Measurements from ENCODE around the gene TECR.
"Not testable (repeated sequence)": the region's sequence is repeated elsewhere in the genome, so short reads cannot be mapped to it uniquely, and the experiment has no call there.

TECR gene

DNA sequence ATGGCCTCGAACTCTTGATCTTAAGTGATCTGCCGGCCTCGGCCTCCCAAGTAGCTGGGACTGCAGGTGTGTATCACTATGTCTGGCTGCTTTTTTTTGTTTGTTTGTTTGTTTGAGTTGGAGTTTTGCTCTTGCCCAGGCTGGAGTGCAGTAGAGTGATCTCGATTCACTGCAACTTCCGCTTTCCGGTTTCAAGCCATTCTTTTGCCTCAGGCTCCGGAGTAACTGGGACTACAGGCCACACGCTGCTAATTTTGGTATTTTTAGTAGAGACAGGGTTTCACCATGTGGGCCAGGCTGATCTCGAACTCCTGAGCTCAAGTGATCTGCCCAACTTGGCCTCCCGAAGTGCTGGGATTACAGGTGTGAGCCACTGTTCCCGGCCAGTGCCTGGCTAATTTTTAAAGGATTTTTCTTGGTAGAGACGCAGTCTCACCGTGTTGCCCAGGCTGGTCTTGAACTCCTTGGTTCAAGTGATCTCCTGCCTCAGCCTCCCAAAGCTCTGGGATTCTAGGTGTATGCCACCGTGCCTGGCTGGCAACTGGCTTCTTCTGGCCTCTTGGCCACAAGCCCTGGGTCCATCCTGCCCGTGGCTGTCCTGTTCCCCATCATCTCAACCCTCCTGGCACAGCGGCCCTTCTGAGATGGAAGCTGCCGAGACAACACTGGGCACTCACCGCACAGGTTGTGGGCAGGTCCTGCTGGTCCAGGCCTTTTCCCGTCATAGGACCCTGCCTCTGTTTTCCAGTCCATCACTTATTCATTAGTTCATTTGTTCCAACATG is 11.5 kb downstream of the TECR start:
- DNase-seq = no peak

DNA sequence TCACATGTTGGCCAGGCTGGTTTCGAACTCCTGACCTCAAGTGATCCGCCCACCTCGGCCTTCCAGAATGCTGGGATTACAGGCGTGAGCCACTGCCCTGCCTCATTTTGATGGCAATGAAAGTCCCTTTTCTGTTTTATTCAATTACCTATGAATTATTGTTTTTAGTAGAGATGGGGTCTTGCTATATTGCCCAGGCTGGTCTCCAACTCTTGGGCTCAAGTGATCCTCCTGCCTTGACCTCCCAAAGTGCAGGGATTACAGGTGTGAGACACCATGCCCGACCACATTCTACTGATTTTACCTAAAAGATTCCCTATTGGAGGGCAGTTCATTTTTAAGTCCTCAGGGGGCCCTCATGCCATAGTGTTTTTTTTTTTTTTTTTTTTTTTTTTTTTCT is 12.6 kb downstream of the TECR start:
- DNase-seq = not testable (repeated sequence)

DNA sequence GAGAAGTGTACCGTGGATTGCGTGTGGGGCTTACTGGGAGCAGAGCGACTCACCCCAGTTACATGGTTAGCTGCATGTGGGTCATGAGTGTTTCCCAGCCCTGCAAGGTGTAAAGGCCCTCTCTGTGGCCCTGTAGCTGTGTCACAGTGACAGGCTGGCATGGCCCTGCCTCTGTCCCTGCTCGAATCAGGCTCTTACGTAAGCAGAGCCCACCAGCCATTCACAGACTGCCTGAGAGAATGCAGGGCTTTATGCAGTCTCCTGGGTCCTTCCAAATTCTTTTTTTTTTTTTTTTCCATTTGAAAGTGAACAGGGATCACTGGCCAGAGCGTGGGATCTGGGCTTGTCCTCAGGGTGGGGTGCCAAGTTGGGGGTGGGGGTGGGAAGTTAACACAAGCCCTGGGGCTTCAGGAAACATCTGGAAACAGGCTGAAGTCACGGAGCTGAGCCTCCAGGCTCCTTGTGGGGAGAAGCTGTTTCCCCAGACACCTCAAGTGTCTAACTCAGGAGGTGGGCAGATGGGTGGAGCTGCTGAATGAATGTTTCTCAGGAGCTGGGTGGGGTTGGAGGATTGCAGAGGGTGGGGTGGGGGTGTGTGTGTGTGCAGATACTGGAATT is 13.4 kb downstream of the TECR start:
- DNase-seq = no peak

DNA sequence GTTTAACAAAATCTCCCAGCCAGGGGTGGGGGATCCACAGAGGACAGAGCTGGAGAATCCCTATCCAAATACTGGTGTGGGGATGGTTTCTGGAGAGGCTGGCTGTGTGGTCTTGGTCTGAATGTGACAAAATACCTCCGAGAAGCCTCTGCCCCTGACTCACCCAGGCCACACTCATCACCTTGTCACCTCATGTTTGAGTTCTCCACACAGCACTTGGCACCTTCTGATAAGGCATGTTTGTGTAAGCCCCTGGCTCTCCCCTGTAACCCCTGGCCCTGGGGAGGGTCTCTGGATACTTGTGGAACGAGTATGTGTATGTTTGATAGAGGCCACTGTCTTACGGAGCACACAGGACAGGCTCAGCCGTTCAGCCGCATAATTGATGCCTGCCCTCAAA is 14.7 kb downstream of the TECR start:
- DNase-seq = no peak

DNA sequence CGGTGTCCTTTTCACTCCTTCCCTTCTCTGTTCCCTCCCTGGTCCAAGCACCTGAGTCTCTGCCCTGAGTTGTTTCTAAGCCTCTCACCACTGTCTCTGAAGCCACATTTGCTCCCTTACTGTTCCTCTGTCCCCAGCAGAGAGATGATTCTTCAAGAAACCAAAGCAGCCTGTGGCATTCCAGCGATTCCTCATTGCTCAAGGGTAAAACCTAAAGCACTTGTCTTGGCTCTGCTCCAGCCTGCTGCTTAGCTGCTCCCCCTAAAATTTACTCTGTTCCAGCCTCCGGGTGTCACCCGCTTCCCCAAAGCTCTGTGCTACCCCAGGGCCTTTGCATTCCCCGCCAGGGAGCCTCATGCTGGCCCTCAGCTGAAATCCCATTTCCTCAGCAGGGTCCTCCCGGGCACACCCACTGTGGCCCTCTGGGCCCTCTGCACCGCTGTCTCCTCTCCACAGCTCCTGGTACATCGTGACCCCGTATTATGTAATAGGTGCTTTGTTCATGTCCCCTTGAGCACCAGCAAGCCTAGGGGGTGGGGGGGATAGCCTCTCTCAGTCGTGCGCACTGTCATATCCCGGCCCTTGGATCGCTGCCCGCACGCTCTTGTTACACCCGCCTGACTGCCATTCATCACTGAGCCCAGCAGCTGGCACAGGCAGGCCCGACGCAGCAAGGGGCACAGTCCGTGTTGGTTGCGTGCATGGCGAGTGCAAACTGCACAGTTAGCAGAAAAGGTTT is 15.8 kb downstream of the TECR start:
- peak; percentile 78 for DNase-seq

DNA sequence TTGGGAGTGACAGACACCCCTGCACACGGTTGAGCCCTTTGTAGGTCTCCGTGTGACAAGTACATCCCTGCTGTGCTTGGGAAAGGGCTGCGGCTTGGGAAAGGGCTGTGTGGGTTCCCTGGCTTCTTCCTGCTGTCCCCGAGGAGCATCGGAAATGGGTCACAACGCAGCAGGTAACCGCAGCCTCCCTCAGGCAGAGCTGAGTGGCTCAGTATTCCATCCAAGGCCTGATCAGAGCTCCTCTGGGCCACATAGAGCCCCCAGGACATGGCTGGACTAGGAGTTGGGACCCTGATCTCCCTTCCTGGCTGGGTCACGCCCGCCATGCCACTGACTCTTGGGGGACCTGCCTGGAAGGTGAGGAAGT is 16.3 kb downstream of the TECR start:
- no peak for DNase-seq

DNA sequence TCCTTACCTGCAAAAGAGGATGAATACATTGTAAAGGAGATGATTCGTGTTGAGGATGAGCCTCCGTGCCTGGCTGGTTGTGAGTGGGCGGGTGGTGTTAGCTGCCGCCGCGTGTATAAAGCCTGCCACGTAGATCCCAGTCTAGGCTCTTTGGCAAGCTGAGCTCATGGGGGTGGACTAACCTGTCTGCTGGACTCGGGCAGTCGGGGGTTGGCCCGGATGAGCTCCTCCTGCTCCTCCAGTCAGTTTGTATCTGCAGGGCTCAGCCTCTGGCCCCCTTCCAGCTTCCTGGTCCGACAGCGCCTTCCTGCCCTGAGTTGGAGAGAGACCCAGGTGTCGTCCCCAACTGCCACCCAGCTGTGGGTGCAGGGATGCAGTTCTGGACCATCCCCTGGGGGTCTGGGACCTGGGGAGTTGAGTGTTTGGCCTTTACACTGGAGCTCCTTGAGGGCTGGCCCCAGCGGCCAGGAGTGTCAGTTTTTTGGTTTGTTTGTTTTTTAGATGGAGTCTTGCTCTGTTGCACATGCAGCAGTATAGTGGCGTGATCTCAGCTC is 20.9 kb downstream of the TECR start:
- DNase-seq = no peak

DNA sequence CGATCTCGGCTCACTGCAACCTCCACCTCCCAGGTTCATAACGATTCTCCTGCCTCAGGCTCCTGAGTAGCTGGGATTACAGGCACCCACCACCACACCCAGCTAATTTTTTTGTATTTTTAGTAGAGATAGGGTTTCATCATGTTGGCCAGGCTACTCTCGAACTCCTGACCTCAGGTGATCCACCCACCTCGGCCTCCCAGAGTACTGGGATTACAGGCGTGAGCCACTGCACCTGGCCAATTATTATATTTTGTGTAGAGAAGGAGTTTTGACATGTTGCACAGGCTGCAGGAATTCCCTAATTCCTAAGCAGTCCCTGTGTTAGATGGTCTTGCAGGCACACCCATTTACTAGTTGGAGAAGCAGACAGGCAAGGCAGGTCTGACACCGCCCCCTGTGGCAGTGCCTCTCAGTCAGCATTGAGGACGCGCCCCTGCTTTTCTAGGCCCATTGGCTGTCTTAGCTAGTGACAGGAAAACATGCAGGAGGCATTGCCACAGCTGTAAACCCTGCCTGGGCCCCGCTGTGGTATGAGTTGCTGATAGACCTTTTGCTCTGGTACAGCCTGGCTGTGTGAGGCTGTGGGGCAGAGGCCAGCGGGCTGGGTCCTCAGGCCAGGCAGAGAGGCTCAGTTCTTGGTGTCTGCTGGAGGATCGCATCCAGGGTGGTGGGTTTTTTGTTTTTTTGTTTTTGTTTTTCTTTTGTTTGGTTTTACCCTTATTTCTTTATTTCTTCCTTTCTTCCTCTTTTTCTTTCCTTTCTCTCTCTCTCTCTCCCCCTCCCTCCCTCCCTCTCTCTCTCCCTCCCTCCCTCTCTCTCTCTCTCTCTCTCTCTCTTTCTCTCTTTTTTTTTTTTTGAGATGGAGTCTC is 22.0 kb downstream of the TECR start:
- not testable (repeated sequence) for DNase-seq

DNA sequence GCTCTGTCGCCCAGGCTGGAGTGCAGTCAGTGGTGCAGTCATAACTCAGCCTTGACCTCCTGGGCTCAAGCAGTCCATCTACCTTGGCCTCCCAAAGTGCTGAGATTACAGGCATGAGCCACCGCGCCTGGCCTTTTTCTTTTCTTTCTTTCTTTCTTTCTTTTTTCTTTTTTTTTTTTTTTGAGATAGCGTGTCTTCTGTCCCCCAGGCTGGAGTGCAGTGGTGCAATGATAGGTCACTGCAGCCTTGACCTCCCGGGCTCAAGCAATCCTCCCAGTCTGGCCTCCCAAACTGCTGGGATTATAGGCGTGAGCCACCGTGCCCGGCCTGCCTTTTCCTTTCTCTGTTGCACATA is 22.6 kb downstream of the TECR start:
- not testable (repeated sequence) for DNase-seq

DNA sequence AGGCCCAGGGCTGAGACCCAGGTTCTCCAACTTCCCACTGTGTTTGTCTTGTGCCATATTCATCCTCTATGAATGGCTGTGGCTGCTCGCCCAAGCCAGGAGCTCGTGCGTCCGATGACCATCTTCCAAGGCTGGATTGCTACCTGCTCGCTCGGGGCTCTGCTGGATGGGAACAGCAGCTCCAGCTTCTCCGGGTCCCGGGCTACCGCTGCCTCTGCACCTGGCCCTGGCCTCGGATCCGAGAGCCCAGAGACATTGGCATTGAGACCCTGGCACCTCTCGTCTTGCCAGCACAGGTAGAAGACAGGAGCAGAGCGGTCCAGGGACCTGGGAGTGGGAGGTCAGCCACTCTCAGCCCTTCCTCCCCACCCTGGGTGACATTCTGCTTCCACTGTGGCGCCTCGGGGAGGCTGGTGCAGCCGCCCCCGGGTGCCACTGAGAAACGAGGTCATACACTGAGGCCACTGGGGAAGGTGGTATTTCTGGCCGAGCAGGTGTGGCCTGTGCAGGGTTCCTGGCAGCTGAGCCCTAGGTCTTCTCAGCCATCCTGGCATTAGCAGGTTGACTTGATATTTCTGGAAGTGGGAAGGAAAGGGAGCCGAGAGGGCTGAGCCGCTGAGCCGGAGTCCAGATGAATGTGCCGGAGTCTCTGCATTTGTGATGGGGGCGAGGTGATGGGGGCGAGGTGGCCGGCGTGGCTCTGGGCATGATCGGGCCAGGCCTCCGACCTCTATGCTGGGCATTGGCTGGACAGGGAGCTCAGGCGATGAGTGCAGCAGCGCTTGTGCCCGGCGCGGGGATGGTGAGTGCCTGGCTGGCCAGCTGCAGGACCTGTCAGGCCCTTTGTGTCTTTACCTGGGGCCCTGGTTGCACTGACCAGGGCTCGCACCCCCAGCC is 23.9 kb downstream of the TECR start:
- no peak for DNase-seq

DNA sequence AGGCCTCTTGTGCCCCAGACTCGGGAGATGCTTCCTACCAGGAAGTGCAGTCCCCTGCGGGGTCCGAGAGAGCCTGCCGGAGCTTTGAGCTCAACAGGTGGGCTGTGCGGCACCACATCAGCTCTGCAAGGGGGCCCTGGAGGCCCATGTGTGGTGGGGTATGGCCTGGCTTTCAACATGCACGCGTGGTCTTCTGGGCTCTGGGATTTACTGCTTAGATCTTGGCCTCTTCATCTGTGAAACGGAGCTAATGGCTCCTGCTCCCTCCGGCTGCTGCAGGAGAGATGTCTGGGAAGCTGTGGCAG is 24.5 kb downstream of the TECR start:
- no peak for DNase-seq

DNA sequence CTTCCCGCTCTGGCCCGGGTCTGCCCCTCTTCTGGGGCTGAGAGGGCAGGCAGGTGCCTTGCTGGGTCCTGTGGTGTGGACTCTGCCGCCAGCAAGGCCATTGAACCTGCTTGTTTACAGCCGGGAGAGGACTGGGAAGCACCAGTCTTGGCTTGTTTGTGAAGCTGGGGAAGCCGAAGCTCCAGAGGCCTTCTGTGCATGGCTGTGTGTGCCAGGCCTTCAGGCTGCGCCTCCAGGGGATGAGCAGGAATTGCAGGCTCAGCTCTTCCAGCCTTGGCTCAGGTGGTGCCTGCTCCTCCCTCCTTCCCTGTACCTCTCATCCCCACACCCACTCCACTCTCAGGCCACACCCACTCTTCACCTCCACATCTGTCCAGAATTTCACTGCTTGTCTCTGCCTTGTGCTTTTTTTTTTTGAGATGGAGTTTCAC is 25.0 kb downstream of the TECR start:
- no peak for DNase-seq

DNA sequence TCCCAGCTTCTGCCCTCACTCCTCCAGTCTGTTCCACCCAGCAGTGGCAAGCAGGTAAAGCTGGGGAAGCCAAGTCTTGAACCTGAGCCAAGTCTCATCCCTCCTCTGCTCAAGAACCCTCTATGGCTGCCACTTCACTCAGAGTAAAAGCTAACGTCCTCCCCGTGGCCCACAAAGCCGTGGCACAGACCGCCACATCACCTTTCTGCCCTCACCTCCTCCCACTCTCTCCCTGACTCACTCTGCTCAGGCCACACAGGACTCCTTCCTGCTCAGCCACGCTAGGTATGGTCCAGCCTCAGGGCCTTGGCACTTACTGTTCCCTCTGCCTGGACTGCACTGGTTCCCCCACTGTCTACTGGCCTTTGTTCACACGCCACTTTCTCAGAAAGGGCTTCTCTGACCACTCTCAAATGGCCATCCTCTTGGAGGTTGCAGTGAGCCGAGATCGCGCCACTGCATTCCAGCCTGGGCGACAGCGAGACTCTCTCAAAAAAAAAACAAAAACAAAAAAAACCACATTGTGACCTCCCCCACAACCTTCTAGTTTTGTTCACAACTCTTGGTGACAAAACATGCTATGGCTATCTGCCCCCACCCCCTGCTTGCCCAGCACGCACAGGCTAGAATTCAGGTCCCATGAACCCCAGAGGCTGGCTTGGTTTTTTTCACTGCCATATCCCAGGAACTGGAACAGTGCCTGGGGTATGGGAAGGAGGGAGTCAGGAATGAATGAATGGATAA is 26.7 kb downstream of the TECR start:
- no peak for DNase-seq

DNA sequence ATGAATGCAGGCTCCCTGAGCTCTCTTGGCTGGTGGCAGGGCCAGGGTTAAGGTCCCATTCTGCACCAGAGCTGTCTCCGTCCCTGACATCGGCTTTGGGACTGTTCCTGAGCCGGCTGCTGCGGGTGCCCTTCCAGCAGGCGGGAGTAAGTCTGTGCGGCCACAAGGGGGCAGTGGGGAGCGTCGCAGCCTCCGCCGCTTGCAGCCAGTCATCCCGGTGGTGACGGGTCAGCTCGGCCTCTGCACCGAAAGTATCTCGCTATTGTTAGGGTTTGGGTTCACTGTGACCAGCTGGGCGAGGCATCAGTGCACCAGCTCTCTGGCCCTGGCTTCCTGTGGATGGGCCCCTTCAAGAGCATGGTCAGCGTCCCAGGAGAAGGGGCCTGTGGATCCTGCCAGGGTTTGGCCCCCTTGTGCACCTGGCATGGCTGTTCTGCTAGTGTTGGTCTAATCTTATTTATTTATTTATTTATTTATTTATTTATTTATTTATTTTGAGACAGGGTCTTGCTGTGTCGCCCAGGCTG is 27.3 kb downstream of the TECR start:
- no peak for DNase-seq

DNA sequence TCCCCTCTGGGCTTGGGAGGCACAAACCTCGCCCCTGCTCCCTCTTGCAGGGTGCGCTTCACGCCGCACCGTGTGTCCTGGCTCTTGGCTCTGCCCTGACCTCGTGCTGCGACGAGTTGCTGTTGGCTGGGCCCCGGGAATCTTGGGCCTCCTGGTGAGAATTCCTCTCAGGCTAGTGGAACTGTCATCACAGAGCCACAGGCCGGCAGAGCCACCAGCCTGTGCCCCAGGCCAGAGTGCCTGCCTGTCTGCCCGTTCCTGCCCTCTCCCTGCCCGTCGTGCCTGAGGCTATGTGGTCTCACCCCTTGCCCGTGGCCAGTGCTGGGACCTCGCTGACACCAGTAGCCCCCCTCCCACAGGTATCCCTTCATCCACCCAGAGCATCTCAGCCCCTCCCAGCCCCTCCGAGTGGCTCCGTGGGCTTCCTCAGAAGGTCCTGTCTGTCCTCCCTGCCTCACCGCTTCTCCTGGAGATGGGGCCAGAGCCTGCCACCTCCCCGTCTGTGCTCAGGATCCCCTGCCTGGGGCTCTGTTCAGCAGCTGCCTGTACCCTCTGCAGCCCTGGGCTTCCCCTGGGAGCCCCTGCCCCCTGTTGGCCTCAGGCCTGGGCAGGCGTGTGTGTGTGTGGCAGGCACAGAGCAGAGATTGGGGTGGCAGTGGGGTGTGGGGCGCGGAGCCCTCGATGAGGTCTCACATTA is 29.1 kb downstream of the TECR start:
- no peak for DNase-seq

DNA sequence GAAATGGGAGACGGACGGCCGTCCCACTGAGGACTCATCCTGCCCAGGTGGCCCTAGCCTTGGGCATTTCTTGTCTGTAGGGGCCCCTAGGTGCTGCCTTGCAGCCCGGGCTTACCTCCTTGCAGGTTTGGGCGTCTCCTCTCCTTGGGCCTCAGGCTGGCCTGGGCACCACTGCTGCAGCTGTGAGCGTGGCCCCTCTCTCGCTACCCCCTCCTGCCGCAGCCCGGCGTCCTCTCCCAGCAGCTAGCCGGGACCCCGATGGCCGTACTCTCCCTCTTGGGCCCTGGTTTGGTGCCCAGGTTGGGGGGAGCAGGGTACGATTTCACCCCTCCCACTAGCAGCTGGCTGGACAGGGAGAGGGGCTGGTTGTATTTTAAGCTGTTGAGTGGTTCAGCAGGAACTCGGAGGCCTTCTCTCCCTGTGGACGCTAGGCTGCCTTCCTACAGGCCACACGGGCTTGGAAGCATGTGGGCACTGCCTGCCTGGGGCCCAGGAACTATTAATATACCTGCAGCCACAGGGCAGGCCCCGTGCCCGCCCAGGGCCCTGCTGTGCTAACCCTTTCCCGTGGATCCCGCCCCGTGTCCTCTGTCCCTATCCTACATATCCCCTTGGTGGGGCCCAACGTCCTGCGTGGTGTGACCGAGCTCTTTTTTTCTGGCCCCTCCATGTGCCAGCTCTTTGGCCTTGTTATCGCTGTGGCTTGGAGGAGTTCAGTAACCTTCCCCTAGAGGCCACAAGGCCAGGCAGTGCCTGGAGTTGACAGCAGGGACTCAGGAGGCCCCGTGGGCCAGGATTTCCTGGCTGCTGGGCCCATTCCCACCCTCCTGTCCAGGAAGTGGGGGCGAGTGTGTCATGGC is 30.8 kb downstream of the TECR start:
- DNase-seq = no peak

DNA sequence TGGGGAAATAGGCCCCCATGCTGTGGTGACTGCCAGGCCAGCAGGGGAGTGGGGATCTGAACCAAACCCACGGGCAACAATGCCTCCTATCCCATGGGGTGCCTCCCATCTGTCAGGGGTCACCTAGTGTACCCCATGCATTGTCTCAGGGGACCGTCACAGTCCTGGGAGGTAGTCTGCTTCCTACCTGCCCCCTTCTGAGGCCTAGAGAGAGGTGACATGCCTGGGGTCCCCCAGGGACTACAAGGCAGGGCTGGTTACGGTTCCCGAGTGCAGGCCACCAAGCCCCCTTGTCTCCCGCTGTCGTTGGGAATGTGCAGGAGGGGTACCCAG is 31.3 kb downstream of the TECR start:
- no peak for DNase-seq

DNA sequence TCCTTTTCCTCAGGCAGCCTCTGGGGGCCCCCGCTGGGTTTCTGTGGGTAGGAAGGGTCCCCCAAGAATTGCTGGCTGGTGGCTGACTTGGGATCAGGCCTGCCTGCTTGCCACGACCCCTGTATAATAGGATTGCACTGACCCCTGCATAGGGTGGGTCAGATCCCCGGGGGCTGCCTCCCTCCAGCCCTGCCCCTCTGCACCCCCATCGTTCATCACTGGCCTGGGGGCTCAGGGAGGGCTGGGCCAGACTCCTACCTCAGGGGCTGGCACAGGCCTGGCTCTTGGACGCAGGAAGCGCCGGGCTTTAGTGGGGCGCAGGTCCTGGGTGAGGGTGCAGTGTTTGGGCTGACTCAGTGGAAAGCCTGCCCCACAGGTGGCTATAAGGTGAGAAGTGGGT is 31.9 kb downstream of the TECR start:
- no peak for DNase-seq

DNA sequence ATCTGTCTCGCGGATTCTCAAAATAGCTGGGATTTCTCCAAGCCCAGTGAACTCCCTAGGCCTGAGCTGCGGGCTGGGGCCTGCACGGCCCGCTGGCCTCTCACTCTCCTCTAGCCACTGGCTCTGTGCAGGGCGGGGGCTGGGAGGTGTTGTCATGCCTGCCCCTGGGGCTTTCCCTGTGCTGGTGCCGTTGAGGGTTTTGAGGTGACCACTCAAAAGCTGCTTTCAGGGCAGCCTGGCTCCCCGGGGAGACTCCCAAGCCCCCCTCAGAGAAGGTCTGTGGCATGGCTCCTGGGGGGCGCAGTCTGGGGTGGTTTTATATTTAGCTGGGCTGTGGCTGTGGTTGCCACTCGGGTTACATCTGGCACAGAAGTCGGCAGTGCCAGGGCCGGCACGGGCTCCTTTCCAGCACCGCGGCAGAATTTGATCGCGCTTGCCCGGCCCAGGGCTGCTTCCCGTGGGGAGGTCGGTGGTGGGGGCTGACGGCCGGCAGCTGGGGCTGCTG is 32.5 kb downstream of the TECR start:
- DNase-seq = no peak

Measured in SHP77 treated with DMSO at 0.1 percent for 48 hours (cell line).